Purkinje cell (primary cell): ENCODE data around the gene CARD9. TPM values are rescaled to one million over a fixed set of nuclear protein-coding genes. Genes with fewer than 3 reads are reported as not detected.

Source experiments
- polyA plus RNA-seq: library from polyadenylated mRNA; unstranded; fragments of >200 nt; fragmentation: Nextera tagmentation; gene quantifications from 2 replicates; pipeline ENCODE4 v1.2.1, GENCODE V29; 2014

Gene CARD9
- polyA plus RNA-seq = not detected in 2 replicates

DNA sequence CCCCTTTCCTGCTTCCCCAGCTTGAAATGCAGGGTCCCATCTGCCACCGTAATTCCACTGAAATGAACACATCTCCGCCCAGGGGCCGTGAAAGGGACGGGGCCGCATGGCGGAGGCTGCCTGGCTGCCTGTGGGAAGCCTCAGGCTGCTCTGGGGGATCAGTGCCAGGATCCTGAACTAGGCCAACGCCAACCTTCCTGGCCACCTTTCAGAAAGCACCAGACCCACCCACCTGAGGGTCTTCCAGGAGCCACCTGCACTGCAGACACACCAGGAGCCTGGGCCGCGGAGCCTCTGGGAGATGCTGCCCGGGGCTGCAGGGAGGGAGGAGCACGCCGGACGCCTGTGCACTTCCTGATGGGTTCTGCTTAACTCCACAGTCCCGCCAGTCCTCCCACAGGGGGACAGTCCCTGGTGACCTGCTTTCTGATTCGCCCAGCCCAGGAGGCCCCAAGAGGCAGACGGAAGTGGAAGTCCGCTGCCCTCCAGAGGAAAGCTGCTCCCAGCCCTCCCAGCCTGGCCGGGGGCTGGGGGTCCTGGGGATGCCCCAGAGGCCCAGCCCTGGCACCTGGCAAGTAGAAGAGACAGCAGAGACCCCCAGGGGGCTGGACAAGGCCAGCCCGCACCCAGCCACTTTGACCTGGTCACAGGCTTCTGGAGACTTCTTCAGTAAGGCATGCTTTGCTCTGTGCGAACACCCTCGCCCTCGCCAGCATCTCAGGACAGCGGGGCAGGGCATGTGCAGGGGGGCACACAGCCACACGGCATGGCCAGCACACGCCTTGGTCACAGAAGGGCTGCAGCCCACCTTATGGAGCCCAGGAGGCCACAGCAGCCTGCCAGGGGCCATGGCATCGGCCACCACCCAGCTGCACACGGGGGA, at the start of gene CARD9:
TSS of gene CARD9 (minus strand) at position 370 of the 883 bp plus-strand sequence. CDS start 1,591 bp downstream, outside the sequence.

GRCh38 chr9:136410500-136411287, 37.2 kb upstream of the CARD9 start, which contains the start of the genes ENTR1 and PMPCA:
ENTR1 (minus strand) TSS chr9:136410614; CDS start chr9:136410397, 217 bp downstream.
PMPCA (plus strand) TSS chr9:136410658; CDS start chr9:136410669, 11 bp downstream.

DNA sequence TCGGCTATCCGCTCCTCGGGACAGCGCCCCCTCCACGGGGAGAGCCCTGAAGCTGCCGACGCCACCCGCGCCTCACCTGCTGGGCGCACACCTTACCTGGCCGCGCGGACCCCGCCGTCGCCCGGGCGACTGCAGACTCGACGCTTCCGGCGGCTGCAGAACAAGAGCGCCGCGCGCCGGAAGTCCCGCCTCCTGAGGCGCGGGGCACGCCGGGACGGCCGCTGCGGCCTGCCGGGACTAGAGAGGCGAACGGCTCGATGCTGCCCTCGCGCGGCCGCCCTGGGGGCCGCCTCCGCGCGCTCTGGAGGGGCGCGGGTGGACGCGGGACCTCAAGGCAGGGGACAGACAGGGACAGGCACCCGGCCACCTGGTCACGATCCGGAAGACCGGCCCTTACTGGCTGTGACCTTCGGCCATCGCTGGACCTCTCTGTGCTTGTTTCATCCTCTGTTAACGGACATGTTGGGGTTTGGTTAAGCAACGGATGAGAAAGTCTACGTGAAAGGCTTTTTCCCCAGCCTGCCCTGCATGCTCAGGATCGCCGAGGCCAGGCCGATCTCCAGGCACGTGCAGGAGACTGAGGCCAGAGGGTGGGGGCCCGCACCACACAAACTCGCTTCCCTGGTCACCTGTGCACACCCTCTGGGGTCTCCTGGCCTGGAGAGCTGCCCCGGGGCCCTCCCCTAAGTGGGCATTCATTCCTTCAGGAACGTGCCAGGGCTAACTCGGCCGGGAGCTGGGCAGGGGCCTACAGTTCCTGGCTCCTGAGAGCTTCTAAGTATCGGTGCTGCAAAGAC, 26.8 kb upstream of the CARD9 start, which contains the start of gene SNAPC4:
TSS of gene SNAPC4 (minus strand) at position 133 of the 797 bp plus-strand sequence. CDS start 1,742 bp downstream, outside the sequence.

GRCh38 chr9:136363106-136363948, 10.1 kb downstream of the CARD9 start, which contains the start of gene DNLZ:
DNLZ (minus strand) TSS chr9:136363744; CDS start chr9:136363714, 30 bp downstream.

GRCh38 chr9:136327304-136327974, 46.0 kb downstream of the CARD9 start, which contains the start of gene GPSM1:
GPSM1 (plus strand) TSS chr9:136327539; CDS start chr9:136327696, 157 bp downstream.

Other genes with a start within 250 kb of the CARD9 start
- not detected in 2 replicates for gene LHX3, start 168.5 kb downstream of the CARD9 start, polyA plus RNA-seq
- gene QSOX2, start 127.9 kb downstream of the CARD9 start, polyA plus RNA-seq = 4.1 and 6.8 TPM in 2 replicates
- not detected in 2 replicates for gene CCDC187, start 69.6 kb downstream of the CARD9 start, polyA plus RNA-seq
- gene GPSM1, start 46.1 kb downstream of the CARD9 start, polyA plus RNA-seq = 1.1 TPM in 1 of 2 replicates, not detected in the other
- gene DNLZ, start 9.9 kb downstream of the CARD9 start, polyA plus RNA-seq = 0.62 and 1.5 TPM in 2 replicates
- 0.55 and 0.71 TPM in 2 replicates for gene SNAPC4, start 26.5 kb upstream of the CARD9 start, polyA plus RNA-seq
- 0.69 and 3.4 TPM in 2 replicates for gene ENTR1, start 36.9 kb upstream of the CARD9 start, polyA plus RNA-seq
- 7.9 and 11.1 TPM in 2 replicates for gene PMPCA, start 37.0 kb upstream of the CARD9 start, polyA plus RNA-seq
- 0.38 and 1.9 TPM in 2 replicates for gene INPP5E, start 66.2 kb upstream of the CARD9 start, polyA plus RNA-seq
- gene SEC16A, start 109.4 kb upstream of the CARD9 start, polyA plus RNA-seq = 8.1 and 10.7 TPM in 2 replicates
- 0.03 and 0.08 TPM in 2 replicates for gene NOTCH1, start 172.4 kb upstream of the CARD9 start, polyA plus RNA-seq